NCI-H128 (cell line): ENCODE data around the gene TTLL5.

ENCODE experiments used
- DNase-seq: peaks from one replicate; lab custom pipeline; 2025; ENCODE audit not compliant: unreplicated experiment; lab: John Stamatoyannopoulos, UW

The TTLL5 gene

DNA sequence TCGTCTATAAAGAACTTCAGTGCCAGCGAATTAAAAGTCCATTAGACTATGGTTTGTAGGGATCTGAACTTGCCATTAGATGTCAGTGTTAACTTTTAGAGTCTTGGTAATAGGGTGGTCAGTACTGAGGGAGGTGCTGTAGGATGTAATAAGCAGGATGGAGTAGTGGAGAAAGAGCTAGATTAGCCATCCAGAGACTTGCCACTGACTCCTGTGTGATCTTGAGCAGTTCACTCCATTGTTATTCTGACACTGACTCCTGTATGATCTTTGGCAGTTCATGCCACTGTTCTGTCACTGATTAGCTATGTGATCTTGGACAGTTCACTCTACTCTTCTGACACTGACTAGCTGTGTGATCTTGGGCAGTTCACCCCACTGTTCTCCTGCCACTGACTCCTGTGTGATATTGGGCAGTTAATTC is 133.6 kb downstream of the TTLL5 start:
- DNase-seq = no peak

DNA sequence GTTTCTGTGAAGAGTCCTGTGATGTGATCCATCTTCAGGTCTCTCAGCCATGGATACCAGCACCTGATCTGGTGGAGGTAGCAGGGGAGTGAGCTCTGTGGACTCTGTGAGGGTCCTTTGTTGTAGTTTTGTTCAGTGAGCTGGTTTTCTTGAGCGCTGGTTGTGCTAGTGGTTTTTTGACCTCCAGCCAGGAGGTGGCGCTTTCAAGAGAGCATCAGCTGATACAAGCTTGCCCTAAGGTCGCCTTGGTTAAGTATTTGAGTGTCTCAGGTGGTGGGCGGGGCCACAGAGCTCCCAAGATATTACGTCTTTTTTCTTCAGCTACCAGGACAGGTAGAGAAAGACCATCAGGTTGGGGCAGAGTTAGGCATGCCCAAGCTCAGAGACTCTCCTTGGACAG is 139.7 kb downstream of the TTLL5 start:
- DNase-seq = no peak

DNA sequence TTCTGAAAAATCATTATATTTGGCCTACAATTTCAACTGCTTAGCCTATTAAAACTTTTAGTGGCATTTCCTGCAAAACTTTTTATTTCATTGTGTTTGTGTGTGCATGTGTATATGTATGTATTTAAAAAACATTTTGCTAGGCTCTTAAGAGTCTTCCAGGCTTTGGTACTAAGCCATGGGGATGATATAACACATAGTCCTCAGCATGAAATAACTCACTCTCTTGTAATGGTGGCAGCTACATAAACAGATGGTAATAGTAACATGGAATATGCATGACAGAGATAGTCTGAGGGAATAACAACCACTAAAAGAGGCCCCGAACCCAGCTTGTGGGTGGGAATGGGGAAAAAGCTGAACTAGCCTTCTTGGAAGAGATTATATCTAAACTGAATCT is 141.4 kb downstream of the TTLL5 start:
- DNase-seq = no peak

DNA sequence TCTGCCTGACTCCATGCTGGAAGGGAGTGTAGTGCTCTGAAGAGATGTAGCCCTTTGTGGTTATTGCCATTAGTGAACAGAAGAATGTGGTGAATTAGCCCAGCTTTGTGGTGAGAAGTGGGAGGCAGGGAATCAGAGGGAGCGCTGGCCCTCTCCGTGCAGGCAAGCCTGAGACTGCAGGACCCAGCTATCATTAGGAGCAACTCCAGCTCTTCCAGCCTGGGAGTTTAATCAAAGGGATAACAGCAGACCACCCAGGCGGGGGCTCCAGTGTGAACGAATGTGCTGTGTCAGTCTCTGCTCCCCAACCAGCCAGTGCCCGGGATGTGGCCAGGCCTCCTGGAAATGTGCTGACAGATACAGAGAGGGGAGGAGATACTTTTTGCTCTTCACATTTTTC is 142.7 kb downstream of the TTLL5 start:
- no peak for DNase-seq

DNA sequence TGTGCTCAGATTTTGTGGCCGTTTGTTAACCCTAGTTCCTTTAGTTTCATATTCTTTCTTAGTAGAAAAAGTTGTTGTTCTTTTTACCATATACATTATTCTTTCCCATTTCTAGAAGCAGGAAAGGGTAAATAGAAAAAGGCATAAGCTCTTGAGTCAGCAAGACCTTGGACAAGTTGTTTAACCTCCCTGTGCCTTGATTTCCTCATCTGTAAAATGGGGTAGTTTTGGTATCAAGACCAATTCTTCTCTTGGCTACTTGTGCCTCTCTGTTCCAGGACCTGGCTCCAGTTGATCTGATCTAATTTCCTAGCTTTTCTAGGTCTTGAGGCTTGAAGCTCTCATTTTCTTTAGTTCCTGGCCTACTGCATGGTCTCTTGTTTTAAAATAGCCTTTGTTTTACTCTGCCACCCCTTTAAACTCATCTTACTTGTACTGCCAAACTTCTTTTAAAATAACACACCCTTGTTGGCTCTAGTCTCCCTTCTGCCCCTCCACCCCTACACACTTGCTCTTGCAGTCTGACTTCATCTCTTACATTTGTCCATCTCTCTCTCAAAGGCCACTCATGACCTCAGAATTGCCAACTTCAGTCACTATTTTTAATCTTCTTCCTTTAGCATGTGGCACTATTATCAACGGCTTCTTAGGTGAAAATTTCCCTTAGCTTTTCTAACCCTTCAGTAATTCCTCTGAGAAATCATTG is 143.7 kb downstream of the TTLL5 start:
- no peak for DNase-seq

DNA sequence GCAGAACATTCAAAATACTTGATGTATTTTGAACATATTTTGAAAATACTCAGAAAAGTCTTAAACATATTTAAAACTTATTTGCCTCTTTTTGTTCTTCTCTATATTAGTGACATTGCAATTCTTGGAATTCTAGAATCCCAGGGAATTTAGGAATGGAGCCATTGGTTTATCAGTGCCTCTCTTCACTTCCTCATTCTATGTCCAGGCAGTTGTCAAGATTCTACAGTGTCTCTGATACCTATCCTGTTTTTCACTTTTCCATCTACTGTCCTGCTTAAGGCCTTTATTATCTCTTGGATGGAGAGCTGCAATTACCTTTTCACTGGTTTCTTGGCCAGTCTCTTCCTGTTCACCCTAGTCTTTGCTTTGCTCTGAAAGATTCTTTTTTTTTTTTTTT is 144.6 kb downstream of the TTLL5 start:
- DNase-seq = no peak

DNA sequence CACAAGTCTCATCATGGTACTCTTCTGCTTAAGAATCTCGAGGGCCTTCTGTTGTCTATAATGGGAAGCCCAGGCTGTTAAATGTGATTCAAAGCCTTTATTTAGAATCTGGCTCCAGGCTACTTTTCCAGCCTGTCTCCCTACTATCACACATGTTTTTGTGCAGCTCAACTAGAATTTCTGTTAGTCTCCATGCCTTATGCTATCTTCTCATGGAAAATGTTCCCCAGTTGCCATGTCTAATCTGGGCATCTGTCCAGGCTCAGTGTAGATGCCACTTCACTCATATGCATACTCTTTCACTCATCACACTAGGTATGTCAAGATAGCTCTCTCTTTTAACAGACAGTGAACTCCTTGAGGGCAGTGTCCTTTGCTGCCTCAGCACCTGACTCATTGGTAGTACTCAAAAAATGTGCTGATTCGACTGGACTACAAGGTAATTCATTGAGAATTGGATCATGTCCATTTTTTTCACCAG is 145.3 kb downstream of the TTLL5 start:
- no peak for DNase-seq

DNA sequence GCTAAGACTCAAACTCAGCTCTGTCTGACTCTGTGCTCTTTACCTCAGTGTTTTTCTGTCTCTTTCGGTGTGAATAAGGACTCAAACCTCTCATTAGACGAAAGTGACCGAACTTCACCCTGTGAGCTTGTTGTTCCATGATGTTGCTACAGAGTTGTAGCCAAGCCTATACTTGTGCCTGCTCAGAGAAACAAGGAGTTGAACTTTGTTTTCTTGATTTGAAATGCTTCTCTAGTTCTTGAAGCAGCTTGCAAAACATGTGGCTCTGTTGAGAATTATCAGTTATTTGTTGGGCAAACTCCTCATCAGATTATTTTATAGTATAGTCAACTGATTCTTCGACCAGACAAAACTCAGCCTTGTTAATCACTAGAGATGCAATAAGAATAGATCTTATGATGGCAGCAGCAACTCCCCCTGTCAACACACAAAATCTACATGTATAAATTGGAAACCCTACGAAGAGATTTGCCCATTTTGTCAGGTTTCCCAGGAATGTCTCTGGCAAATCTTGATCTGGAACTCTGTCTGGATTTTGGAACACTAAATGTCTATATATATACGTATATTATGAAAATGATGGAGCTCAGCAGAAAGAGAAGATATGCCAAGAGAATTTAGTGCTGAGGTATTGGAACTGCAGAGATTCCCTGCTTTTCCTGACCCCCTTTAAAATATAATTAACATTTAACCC is 146.8 kb downstream of the TTLL5 start:
- DNase-seq = no peak

DNA sequence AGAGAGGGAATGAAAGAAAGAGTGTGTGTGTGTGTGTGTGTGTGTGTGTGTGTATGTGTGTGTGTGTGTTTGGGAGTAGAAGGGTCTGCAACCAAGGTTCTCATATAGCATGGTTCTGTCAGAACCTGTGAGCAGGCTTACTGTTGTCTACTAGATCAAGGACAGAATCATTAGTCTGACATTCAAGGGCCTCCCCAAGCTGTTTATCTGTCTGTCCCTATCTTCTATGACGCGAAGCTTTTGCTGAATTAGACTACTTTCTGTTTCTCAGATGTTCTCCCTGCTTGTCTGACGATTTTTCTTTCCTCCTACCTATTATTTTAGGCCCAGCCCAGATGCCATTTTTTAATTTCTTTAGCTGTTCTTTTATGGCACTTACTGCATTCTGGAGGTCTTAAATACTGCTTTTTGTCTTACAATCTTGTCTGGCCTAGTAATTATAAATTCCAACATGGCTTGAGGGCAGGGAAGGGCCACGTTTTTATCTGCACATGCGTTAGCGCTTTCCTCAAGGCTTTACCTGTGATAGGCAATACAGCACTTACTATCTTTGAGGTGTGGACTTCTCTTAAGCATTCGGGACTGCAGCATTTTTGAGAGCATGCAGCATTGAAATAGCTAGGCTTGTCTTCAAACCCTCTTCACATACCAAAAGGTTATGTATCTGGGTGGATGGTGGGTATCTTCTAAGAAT is 150.2 kb downstream of the TTLL5 start:
- DNase-seq = no peak

DNA sequence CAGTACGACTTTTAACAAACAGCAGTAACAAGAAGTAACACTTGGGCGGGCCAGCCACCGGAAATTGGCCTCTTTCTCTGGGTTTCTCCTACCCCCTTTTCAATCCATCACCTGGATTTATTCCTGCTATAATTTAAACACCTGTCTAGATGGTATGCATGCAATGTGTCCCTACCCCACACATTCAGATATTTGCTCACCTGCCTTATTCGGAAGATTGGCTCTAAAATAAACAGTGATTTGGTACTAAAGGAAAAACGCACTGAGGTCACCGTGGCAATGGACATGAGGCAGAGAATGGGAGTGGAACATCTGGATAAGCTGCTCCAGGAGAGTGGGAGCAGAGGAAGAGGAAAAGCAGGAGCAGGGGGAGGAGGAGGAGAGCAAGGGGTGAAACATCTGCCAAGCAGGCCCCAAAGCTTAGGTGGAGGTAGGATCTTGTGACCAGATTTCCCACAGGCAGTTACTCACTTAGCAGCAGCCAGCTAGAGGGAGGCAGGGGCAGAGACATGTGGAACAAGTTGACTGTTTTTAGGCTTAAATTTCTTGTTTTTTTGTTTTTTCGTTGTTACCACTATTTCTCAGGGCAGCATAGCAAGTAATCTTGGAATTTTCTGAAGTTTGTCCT is 150.9 kb downstream of the TTLL5 start:
- DNase-seq = no peak

DNA sequence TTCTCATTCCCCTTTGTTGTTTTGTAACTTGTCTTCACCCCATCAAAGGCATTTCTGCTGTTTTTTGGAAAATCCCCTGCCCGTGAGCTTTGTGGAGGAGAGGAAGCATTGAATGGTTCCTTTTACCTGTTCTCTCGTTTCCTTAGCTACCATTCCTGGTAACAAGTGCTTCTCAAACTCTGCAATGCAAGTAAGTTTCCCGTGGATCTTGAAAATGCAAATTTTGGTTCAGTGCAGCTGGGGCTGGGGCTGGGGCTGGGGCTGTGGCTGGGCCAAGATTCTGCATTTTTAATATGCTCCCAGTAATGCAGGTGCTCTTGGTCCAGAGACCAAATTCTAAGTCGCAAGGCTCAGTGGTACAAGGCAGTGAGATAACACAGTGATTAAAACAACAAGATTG is 151.6 kb downstream of the TTLL5 start:
- DNase-seq = no peak

DNA sequence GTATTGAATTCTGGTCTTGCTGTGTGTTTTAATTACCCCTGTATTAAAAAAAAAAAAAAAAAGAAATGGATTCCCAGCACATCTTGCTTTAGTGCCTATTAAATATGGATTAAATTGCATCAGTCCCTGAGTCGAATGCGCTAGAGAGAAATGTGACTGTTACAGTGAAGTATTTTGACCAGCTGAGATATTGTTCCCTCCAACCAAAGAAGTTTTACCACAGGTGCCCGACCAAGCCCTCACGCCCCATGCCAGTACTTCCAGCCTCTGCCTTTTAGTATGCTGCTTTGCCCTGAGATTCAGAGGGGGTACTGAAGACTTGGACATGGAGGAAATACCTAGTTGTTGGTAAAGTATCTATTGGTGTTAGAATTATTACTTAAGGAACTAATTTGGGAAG is 159.7 kb downstream of the TTLL5 start:
- no peak for DNase-seq

DNA sequence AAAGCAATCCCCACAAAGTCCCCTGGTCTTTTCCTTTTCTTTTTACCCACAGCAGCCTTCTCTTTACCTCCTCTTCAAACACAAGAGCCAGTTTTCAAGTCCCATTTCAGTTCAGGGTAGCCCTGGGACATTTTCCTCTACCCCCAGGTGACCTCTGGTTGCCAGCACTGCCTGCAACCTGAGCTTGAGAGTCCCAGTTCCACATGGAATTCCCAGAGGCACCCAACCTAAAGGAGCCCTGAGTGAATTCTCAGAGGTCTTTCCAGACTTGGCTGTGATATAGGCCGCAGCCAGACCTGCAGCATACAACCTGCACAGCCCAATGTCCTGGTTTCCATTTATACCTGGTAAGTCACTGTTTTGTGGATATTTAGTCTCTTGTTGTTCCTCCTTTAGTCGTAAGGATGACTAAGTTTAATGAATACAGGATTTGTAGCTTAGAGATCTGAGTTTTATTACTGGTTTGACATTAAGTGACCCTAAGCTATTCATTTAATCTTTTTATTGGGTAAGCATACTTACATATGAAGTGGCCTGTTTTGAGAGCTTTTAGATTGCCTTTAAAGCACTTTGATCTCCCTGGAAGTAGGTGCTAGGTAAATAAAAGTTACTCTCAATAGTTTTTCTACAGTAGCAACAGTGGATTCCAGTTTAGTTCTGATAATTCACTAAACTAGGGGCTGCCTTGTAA is 160.9 kb downstream of the TTLL5 start:
- peak; percentile 18 for DNase-seq

DNA sequence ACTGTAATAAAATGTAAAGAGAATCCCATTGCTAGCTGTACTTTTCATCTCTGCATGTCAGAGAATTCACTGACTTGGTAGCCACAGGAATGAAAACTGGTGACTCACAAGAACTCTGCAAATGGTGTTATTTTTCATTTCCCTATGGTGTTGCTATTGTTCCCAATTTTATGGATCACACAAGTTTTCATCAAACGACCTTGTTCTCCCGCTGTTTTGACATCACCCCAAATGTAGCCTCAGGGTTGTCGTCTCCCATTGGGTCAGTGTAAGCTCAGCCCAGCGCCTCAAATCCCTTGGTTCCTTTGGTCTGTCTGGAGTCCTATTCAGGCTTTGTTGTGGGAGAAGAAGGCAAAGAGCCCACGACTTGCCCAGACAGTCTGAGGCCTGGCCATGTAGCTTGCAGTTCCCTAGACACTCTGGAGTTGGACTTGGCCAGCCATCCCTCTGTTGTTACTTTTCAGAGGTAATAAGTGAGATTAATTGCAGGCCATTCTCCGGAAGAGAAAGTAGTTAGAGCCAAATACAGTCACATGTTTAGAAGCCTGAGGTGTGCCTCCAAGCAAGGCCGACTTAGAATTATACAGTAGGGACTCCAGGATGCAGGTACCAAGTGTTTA is 161.6 kb downstream of the TTLL5 start:
- no peak for DNase-seq

DNA sequence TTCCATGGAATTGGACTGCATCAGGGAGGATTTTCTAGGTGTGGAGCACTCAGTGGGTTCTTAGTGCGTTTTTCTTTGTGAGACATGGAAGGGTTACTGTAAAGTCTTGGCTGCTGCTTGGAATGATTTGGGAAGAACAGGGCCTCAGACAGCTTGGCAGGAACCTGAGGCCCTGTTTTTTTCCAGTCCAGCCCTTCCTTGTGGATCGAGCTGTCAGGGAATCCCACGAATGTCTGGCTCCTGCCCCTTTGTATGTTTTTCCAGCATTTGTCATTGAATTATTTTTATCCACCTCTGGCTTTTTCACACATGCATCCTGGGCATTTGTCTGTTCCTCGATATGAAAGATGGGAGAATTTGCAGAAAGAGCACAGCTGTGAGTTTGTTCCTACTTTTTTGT is 162.3 kb downstream of the TTLL5 start:
- no peak for DNase-seq

DNA sequence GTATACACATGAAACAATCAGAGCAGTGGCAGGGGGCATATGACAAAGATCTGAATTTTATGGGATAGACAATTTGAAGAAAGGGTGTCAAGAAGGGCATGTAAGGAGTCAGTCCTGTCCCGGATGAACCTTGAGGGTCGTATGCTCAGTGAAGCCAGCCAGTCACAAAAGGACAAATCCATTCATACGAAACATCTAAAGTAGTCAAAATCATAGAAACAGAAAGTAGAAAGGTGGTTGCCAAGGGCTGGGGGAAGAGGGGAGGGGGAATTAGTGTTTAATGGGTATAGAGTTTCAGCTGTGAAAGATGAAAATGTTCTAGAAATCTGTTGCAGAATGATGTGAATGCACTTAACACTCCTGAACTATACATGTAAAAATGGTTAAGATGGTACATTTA is 163.3 kb downstream of the TTLL5 start:
- DNase-seq = no peak

DNA sequence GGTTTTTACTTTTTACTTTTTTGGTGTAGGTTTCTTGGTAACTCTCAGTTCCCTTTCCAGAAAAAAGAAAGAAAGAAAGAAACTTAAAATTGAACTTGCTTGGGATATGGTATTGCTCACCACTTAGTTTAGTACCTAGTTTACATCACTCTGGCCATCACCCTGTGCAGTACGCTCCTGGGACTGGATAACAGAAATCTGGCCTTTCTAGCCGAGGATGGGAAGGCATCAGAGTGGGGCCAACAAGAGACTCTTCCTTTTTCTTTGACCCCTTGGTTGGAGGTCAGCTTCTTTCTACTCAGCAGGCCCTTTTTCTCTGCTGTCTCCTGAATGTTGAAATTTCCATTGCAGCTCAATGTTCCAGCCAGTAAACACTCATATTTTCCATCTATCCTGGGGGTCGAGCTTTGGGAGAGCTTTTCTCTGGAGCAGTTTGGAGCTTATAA is 164.1 kb downstream of the TTLL5 start:
- no peak for DNase-seq

DNA sequence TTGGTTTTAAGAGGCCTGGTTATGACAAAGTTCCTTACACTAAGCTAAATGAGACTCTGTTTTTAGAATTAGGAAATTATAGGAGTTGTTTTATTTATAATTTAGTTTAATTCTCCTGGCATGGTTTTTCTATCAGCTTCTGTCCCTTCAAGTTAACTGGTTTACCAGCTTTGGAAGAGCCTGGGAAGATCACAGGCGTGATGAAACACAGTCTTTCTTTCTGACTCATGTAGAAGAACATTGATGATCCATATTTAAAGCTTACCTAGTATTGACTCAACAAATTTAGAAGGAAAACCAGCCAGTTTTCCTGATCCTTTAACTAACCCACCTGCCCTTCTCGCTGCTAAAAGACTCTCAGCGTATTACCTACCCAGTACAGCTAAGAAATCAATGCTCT is 165.6 kb downstream of the TTLL5 start:
- no peak for DNase-seq

DNA sequence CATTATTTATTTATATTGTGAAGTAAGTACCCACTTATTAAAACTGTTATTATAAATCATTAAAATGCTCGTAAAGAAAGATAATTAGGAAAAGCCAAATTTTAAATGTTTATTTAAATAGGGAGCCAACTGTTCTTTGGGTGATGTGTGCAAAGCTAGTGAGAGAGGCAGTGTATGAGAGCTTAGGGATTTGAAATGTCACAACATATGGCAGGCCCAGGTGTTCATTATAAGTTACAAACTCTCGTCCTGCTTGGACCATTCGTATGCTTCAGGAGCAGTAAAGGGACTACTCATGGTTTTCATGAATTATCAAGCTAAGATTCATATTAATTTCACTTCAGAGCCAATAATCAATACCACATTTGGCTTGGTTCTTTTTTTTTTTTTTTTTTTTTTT is 166.3 kb downstream of the TTLL5 start:
- DNase-seq = no peak

DNA sequence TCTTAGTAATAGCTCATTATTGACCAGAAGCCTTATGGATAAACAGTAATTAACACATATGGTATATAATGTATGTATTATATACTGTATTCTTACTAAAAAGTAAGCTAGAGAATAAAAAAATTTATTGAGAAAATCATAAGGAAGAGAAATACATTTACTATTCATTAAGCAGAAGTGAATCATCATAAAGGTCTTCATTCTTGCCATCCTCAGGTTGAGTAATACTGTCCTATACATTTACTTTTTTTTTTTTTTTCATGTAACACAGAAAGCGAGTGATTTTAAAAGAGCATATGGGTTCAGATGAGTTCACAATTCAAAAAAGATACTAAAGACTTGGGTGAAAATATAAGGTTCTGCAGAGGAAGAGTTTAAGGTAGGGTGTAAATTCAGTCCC is 168.3 kb downstream of the TTLL5 start:
- DNase-seq = no peak

DNA sequence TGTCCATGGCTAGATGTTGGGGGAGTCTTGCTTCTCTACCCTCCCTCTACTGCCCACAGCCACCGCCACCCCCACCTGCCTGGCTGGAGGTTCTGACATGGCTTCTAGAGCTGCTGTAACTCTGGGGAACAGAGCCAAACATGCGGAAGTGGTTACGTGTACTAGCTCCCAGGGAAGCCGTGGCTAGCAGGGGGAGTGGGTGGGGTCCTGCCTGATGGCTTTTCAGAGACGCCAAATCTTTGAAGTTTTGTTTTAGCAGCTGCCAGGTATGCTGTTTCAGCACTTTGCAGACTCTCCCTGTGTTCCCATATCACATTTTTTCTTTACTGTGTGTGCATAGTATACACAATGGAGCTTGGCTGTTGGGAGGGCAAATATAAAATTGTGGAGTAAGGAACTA is 170.4 kb downstream of the TTLL5 start:
- no peak for DNase-seq
